Skin epidermis (tissue), 12 donors: ENCODE measurements around the gene MT4.
A peak's percentile ranks its signal among the peaks of the same experiment; 100 is the strongest.
"Not testable (repeated sequence)": the region's sequence is repeated elsewhere in the genome, so short reads cannot be mapped to it uniquely, and the experiment has no call there.

ENCODE experiments used
- H3K27ac ChIP-seq, 21 experiments: fragments of 200-600 bp; sonication (generic) in 11 of 21; one replicate each; pipeline ENCODE4 v1.5.0; 2020; ENCODE audit warnings: mild to moderate bottlenecking in 3 of 21, inconsistent platforms in 2 of 21, moderate library complexity in 2 of 21
- H3K4me3 ChIP-seq, 7 experiments: fragments of 200-600 bp; sonication (generic) in 2 of 7; one replicate each; pipeline ENCODE4 v1.5.0; 2020; ENCODE audit warnings: inconsistent platforms in 2 of 7, mild to moderate bottlenecking in 2 of 7, moderate library complexity in 1 of 7

Gene MT4

GRCh38 chr16:56554441-56554840 lies 10.4 kb upstream of the MT4 start:
- H3K27ac ChIP-seq = no peak overlapping the region
- no peak overlapping the region for H3K4me3 ChIP-seq

- H3K4me3 ChIP-seq = no peak overlapping the region
- H3K27ac ChIP-seq = no peak overlapping the region
Observed at GRCh38 chr16:56558024-56558747, 6.7 kb upstream of the MT4 start.

GRCh38 chr16:56559109-56559508 lies 5.8 kb upstream of the MT4 start:
- Histone ChIP-seq H3K4me3 (no peak overlapping the region), H3K27ac (no peak overlapping the region)

DNA sequence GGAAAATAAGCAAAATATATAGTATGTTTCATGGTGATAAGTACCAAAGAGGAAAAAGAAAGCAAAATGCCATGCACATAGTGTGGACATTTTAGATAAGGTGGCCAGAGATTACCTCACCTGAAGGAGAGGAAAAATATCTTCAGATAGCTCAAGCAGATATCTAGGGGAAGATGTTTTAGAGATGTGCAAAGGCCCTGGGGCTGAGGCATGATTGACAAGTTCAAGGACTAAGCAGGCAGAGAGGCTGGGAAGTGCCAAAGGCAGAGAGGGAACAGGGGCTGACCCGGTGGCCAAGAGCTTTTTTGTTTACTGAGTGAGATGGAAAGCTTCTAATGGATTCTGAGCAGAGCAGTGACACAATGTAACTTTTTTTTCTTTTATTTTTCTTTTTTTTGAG lies 4.4 kb upstream of the MT4 start:
- H3K27ac ChIP-seq = no peak overlapping the region
- H3K4me3 ChIP-seq = no peak overlapping the region

DNA sequence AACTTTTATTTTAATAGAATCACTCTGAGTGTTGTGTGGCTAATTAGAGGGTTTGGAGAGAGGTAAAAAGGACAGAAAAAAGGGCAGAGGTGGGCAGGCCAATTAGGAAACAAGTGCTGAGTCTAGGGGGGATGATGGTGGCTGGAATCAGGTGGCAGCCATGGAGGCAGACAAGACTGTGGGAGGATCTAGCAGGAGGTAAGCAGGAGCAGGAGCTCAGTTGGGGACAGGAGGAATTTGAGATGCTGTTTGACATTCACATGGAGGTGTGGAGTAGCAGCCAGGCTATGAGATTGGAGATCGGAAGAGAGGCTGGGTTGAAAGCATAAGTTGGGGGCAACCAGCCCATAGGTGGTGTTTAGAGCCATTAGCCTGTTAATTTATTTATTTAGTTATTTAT lies 3.7 kb upstream of the MT4 start:
- no peak overlapping the region for H3K27ac ChIP-seq

DNA sequence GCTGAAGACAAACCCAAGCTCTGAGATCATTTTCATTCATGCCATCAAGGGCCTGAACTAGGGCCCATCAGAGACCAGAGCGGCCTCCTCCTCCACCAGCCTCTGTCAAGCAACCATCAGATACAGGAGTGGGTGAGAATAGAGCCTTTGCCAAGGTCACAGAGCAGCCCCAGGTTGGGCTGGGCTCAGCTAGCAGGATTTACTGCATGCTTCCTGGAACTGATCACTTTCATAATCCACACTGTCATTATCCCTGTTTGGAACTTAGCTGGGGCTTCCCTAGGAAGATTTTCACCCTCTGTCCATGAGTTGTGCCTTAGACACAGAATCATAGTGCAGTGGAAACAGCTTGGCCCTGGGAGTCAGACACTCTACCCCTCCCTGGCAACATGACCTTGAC lies 5.1 kb downstream of the MT4 start:
- no peak overlapping the region for H3K27ac ChIP-seq
- H3K4me3 ChIP-seq = no peak overlapping the region

More for the DNA sequence above, 3.7 kb upstream of the MT4 start:
- H3K4me3 ChIP-seq = no peak overlapping the region

- H3K27ac ChIP-seq = no peak overlapping the region
- H3K4me3 ChIP-seq = no peak overlapping the region
Observed at GRCh38 chr16:56571525-56571924, 6.7 kb downstream of the MT4 start.

DNA sequence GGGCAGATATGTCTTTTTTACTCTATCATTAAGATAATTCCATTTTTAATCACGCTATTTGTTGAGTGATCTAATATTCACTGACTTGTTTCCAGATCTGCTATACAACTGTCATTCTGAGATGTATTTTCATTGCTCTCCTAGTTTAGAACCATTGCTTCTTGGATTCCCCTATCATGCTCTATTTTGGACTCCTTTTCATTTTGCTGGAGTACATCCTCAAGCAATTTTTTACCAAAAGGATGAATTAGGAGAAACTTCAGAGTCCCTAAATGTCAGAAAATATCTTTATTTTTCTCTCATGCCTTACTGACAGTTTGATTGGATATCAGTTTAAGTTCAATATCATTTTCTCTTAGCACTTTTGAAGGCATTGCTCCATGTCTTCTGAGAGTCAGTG lies 9.8 kb downstream of the MT4 start:
- H3K27ac ChIP-seq = no peak overlapping the region

DNA sequence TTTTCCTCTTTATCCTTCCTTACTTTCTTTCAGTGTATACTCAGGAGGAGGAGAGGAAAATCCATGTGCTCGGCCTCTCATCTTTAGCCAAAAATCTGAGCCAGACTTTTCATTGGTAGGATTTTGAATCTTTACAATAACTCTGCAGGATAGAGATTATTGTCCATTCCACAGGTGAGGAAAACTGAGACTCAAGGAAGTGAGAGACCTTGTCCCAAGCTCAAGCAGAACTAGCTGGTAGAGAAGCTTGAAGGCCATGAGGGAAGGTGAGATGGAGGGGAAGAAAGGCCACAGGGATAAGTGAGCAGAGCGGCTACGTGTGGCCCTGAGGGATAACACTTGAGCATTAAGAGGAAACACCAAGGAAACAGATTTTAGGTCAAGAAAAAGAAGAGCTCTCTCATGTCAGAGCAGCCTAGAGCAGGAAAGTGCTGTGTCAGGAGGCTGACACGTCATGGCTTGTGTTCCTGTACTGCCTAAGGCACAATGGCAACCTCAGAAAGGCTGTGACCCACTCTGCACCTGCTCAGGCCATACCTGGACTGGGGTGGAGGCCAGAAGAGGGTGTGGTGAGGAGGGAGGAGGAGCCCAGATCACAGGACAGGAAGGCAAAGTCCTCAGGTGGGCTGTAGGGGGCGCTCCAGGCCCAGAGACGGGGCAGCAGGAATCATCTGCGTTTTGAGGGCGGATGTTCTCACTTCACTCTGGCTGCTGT lies 11.9 kb downstream of the MT4 start:
- Histone ChIP-seq H3K4me3 (no peak overlapping the region), H3K27ac (no peak overlapping the region)

More for the DNA sequence above, 9.8 kb downstream of the MT4 start:
- no peak overlapping the region for H3K4me3 ChIP-seq

DNA sequence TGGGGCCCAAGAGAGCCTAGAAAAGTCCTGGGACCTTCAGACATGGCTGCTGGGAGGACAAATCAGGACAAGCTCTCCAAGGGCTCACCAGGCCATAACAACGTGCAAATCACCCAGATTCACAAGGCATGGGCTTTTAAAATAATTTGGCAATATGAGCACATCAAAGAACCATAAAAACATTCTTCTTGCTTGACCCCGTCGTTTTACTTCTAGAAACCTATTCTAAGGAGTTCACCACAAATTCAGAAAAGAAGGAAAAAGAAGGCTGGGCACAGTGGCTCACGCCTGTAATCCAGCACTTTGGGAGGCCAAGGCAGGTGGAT lies 12.4 kb downstream of the MT4 start:
- no peak overlapping the region for H3K27ac ChIP-seq
- no peak overlapping the region for H3K4me3 ChIP-seq

- Histone ChIP-seq H3K27ac (no peak overlapping the region), H3K4me3 (no peak overlapping the region)
Observed at GRCh38 chr16:56580391-56581048, 15.6 kb downstream of the MT4 start.

GRCh38 chr16:56582911-56583310 lies 18.0 kb downstream of the MT4 start:
- H3K4me3 ChIP-seq, H3K27ac ChIP-seq: not testable (repeated sequence)

DNA sequence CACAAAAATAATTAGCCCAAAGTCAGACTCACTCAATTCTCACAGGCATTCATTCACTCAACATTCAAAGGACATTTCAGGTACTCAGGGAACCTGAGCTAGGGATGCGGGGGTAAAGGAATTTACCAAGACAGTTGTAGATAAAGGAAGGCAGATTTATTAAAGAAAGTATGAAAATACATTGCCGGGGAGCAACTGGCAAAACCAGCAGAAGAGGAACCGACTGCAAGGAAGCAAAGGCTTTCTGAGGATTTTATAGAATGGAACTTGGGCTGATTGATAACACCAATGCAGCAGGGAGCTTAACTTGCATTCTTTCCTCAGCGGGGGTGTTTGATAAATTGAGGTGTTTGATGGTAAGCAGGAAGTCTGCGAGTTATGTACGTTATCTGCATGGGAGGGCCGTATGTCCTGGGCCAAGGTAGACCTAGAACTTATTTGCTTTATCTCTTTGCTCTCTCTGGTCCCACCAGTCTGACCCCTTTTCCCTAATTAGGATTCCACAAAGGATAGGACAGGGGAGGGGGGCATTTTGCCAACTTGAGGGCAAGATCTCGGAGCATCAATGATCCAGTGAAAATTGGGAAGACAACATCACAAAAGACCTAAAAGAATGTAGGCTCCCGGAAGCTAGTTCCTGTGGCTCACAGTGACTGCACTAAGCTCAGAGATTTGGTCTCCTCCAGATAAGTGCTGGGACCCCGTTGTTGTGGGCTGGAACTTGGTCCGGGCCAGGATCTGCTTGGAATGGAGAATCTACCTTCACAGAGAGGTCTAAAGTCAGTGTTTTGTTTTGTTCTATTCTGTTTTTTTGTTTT lies 18.7 kb downstream of the MT4 start:
- H3K4me3 ChIP-seq = no peak overlapping the region
- H3K27ac ChIP-seq = no peak overlapping the region

- Histone ChIP-seq H3K4me3 (no peak overlapping the region), H3K27ac (no peak overlapping the region)
Observed at GRCh38 chr16:56584276-56584675, 19.4 kb downstream of the MT4 start.

GRCh38 chr16:56588781-56589140 lies 23.9 kb downstream of the MT4 start:
- Histone ChIP-seq H3K27ac (no peak overlapping the region), H3K4me3 (peak overlapping the region in 6 of 7 experiments; percentile 2 to 40 (median 18))

DNA sequence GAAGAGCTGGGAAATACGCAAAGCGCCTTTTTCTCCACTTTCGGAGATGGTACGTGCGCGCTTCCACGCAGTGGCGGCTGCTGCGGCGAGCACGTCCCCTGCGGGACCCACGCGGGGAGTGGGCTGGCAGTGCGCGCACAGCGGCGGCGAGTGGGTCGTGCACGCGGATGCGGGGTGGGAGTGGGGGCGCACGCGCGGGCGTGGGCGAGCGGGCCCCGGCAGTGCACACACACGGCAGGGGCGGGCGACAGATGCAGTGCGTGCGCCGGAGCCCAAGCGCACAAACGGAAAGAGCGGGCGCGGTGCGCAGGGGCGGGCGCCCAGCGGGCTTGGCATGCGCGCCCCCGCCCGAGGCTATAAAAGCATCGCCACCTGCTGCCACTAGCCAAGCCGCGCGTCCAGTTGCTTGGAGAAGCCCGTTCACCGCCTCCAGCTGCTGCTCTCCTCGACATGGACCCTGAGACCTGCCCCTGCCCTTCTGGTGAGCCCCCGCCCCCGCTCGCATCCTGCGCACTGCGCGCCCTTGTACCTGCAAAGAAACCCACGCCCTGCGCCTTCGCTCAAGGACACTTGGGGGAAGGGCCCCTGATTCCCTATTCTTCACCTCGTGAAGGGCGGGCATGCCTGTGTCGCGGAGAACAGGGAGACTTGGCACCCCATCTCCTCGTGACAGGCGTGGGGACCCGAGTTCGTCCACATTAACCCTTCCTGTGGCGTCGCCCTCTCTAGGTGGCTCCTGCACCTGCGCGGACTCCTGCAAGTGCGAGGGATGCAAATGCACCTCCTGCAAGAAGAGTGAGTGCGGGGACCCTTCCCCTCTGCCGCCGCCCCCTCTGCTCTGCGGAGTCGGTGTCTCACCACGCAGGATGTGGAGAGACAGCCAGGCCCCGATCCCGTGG lies 24.5 kb downstream of the MT4 start, which contains the start of gene MT3:
TSS of gene MT3 (plus strand) at position 388 of the 899 bp plus-strand sequence. CDS start at position 451, 63 bp downstream.
- Histone ChIP-seq H3K4me3 (peak within 1 kb of the TSS; percentile 2 to 40 (median 19)), H3K27ac (no peak within 1 kb of the TSS)

- Histone ChIP-seq H3K4me3 (no peak overlapping the region), H3K27ac (no peak overlapping the region)
Observed at GRCh38 chr16:56591377-56592060, 26.6 kb downstream of the MT4 start.

GRCh38 chr16:56593573-56594291 lies 28.9 kb downstream of the MT4 start:
- H3K27ac ChIP-seq = no peak overlapping the region
- H3K4me3 ChIP-seq = no peak overlapping the region
